OCI-LY1 (cell line): ENCODE data around the gene LY86.

ENCODE experiments used
- EZH2 ChIP-seq: fragments of 200-600 bp; sonication (generic), shearing (Covaris generic); IDR thresholded peaks from 2 replicates; pipeline ENCODE4 v1.8.0; 2017; ENCODE audit warnings: borderline replicate concordance, mixed run types, mild to moderate bottlenecking, antibody characterized with exemption, low read length, moderate library complexity, mixed read lengths
- TF ChIP-seq, protein P1 (sequence below): fragments of 200-600 bp; sonication (generic), shearing (Covaris generic); IDR thresholded peaks from 2 replicates; pipeline ENCODE4 v1.5.1; 2017; ENCODE audit warnings: mild to moderate bottlenecking, antibody characterized with exemption, low read length, moderate library complexity, mixed read lengths

DNA sequence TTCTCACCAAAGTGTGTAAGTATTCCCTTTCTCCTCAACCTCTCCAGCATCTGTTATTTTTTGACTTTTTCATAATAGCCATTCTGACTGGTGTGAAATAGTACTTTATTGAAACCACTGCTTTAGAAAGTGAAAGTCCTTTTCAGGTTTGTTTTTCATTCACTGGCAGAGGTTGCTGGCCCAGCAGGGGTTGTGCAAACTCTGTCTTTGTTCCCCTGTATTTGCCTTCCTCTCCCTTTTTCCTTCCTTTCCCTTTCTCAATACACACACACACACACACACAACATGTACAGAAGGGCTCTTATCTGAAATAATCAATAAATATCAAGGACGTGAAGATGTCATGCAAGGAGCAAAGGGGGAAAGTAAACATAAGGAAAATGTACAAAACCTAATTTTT, 99.8 kb downstream of the LY86 start:
- TF ChIP-seq, protein P1, sequence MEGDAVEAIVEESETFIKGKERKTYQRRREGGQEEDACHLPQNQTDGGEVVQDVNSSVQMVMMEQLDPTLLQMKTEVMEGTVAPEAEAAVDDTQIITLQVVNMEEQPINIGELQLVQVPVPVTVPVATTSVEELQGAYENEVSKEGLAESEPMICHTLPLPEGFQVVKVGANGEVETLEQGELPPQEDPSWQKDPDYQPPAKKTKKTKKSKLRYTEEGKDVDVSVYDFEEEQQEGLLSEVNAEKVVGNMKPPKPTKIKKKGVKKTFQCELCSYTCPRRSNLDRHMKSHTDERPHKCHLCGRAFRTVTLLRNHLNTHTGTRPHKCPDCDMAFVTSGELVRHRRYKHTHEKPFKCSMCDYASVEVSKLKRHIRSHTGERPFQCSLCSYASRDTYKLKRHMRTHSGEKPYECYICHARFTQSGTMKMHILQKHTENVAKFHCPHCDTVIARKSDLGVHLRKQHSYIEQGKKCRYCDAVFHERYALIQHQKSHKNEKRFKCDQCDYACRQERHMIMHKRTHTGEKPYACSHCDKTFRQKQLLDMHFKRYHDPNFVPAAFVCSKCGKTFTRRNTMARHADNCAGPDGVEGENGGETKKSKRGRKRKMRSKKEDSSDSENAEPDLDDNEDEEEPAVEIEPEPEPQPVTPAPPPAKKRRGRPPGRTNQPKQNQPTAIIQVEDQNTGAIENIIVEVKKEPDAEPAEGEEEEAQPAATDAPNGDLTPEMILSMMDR, result no peak
- TF ChIP-seq EZH2, result no peak
